GM12878 (cell line): ENCODE results near the gene PGAP3. TPM values are rescaled to one million over a fixed set of nuclear protein-coding genes. Genes with fewer than 3 reads are reported as not detected.

Experiments
- ATAC-seq: fragments of 200-7000 bp; cut with Tn5 transposase; 3 replicates; pipeline ENCODE4 v1.9.1; 2020; ENCODE audit warnings: mild to moderate bottlenecking, moderate library complexity
- BruUV-seq: library from RNA; stranded (reverse); fragments of 400-500 nt; replicated peaks from 2 replicates; lab custom pipeline; 2021; lab: Mats Ljungman, UMichigan
- CTCF ChIA-PET: fragments of 300-600 bp; sonication (Branson Sonifier 250); formaldehyde crosslinking; extraction: SDS; loops from one replicate; lab custom pipeline; 2021; ENCODE audit warnings: inconsistent platforms; lab: Yijun Ruan, JAX
- POLR2A ChIA-PET: fragments of 350-600 bp; formaldehyde crosslinking; extraction: SDS; loops from one replicate; lab custom pipeline; 2021; ENCODE audit warnings: inconsistent platforms; lab: Charles Lee
- RAD21 ChIA-PET: fragments of 300-600 bp; sonication (Branson Sonifier 250); formaldehyde crosslinking; loops from one replicate; lab custom pipeline; 2023; ENCODE audit warnings: antibody characterized with exemption; ENCODE audit not compliant: unreplicated experiment; lab: Charles Lee
- SMC1A ChIA-PET: fragments of 300-600 bp; sonication (Branson Sonifier 250); formaldehyde crosslinking; loops from one replicate; lab custom pipeline; 2023; ENCODE audit not compliant: unreplicated experiment, uncharacterized antibody; lab: Charles Lee
- DNase-seq: peaks from one replicate; pipeline ENCODE4 v3.0.0-alpha.2; 2011; ENCODE audit warnings: low read depth, low spot score
- FAIRE-seq: peaks from 3 replicates; lab custom pipeline; 2011; peaks lifted over from hg19 to GRCh38; lab: Jason Lieb, UNC
- H2AFZ ChIP-seq: 2 replicates; pipeline ENCODE4 v1.6.0; 2011; ENCODE audit warnings: low read depth, low read length, control low read depth; ENCODE audit not compliant: control insufficient read depth
- H3K27ac ChIP-seq: 2 replicates; pipeline ENCODE4 v1.5.1; 2011; ENCODE audit warnings: control low read depth; ENCODE audit not compliant: control insufficient read depth, insufficient read depth
- H3K27me3 ChIP-seq, 2 experiments: replicated peaks in 1 of 2; 2 replicates each; pipeline versions ENCODE4 v1.6.0 to v1.6.1; 2011; ENCODE audit warnings: low read length in 1 of 2; ENCODE audit not compliant: control insufficient read depth in 2 of 2, insufficient read depth in 2 of 2
- H3K36me3 ChIP-seq, 2 experiments: 2 replicates each; pipeline ENCODE4 v1.5.1; 2011; ENCODE audit warnings: low read length in 1 of 2; ENCODE audit not compliant: control insufficient read depth in 2 of 2, insufficient read depth in 2 of 2
- H3K4me1 ChIP-seq: 2 replicates; pipeline ENCODE4 v1.6.1; 2011; ENCODE audit warnings: mild to moderate bottlenecking, low read length, moderate library complexity, mixed read lengths; ENCODE audit not compliant: control insufficient read depth, insufficient read depth
- H3K4me2 ChIP-seq: 2 replicates; pipeline ENCODE4 v1.6.0; 2011; ENCODE audit warnings: control low read depth; ENCODE audit not compliant: control insufficient read depth, insufficient read depth
- H3K4me3 ChIP-seq: fragments of 200-600 bp; sonication (generic); 2 replicates; pipeline ENCODE4 v1.5.1; 2016
- H3K79me2 ChIP-seq: 2 replicates; pipeline ENCODE4 v1.6.0; 2011; ENCODE audit warnings: low read length; ENCODE audit not compliant: control insufficient read depth, insufficient read depth
- H3K9ac ChIP-seq: 2 replicates; pipeline ENCODE4 v1.8.0; 2011; ENCODE audit warnings: low read length, control low read depth, mixed read lengths; ENCODE audit not compliant: control insufficient read depth, insufficient read depth
- H3K9me3 ChIP-seq: replicated peaks from 3 replicates; pipeline ENCODE4 v1.5.1; 2011; ENCODE audit warnings: mild to moderate bottlenecking, low read length; ENCODE audit not compliant: control insufficient read depth, insufficient read depth
- H4K20me1 ChIP-seq: 2 replicates; pipeline ENCODE4 v1.6.0; 2011; ENCODE audit not compliant: control insufficient read depth, insufficient read depth
- BACH1 ChIP-seq: fragments of 450-650 bp; IDR thresholded peaks from 2 replicates; pipeline ENCODE4 v1.6.1; 2017; ENCODE audit warnings: mild to moderate bottlenecking, borderline replicate concordance
- CBX5 ChIP-seq: sonication (generic); IDR thresholded peaks from 2 replicates; pipeline ENCODE4 v1.6.1; 2016; ENCODE audit warnings: low read depth, moderate library complexity, mild to moderate bottlenecking, inconsistent platforms
- CREM ChIP-seq: IDR thresholded peaks from 2 replicates; pipeline ENCODE4 v1.6.1; 2014; ENCODE audit warnings: antibody characterized with exemption, low read depth
- CTCF ChIP-seq, 3 experiments: IDR thresholded peaks in 2 of 3; conservative IDR thresholded peaks in 1 of 3; 2 replicates each; pipeline ENCODE4 v1.5.1; 2011; ENCODE audit warnings: low read depth in 3 of 3, low read length in 3 of 3, mild to moderate bottlenecking in 3 of 3, control low read depth in 2 of 3, moderate library complexity in 2 of 3, inconsistent platforms in 1 of 3, mixed read lengths in 1 of 3; ENCODE audit not compliant: control insufficient read depth in 2 of 3, insufficient read depth in 1 of 3; ENCODE audit errors: extremely low read depth in 1 of 3
- E2F8 ChIP-seq: fragments of 450-650 bp; IDR thresholded peaks from 2 replicates; pipeline ENCODE4 v1.6.1; 2018; ENCODE audit warnings: mild to moderate bottlenecking, low read depth, moderate library complexity; ENCODE audit not compliant: partially characterized antibody
- HDAC2 ChIP-seq: fragments of 200-600 bp; sonication (generic); IDR thresholded peaks from 2 replicates; pipeline ENCODE4 v1.6.1; 2017
- MAX ChIP-seq: IDR thresholded peaks from 2 replicates; pipeline ENCODE4 v1.6.1; 2012; ENCODE audit warnings: low read depth, low read length, improper control_type of control experiment
- MEF2A ChIP-seq: IDR thresholded peaks from 2 replicates; pipeline ENCODE4 v1.6.1; 2011; ENCODE audit warnings: low read depth, mild to moderate bottlenecking, low read length, moderate library complexity; ENCODE audit not compliant: insufficient read depth
- MYC ChIP-seq: IDR thresholded peaks from 2 replicates; pipeline ENCODE4 v1.6.1; 2011; ENCODE audit warnings: mild to moderate bottlenecking, low read length, moderate library complexity, inconsistent platforms; ENCODE audit not compliant: insufficient read depth, insufficient replicate concordance, insufficient read length, severe bottlenecking
- NFYB ChIP-seq: IDR thresholded peaks from 2 replicates; pipeline ENCODE4 v1.6.1; 2011; ENCODE audit warnings: low read depth, mild to moderate bottlenecking, low read length, improper control_type of control experiment, moderate library complexity; ENCODE audit not compliant: insufficient read depth
- NR2C1 ChIP-seq: fragments of 450-650 bp; IDR thresholded peaks from 2 replicates; pipeline ENCODE4 v1.6.1; 2017; ENCODE audit warnings: antibody characterized with exemption, mild to moderate bottlenecking, moderate library complexity
- PAX5 ChIP-seq: IDR thresholded peaks from 2 replicates; pipeline ENCODE4 v1.6.1; 2011; ENCODE audit warnings: low read depth, low read length, borderline replicate concordance
- RAD51 ChIP-seq: fragments of 450-650 bp; IDR thresholded peaks from 2 replicates; pipeline ENCODE4 v1.6.1; 2016; ENCODE audit warnings: moderate library complexity, mild to moderate bottlenecking, inconsistent platforms
- SMARCA5 ChIP-seq: fragments of 450-650 bp; IDR thresholded peaks from 2 replicates; pipeline ENCODE4 v1.6.1; 2017; ENCODE audit warnings: mild to moderate bottlenecking
- SUZ12 ChIP-seq: fragments of 200-600 bp; sonication (generic); IDR thresholded peaks from one replicate; pipeline ENCODE4 v1.6.1; 2018; ENCODE audit warnings: antibody characterized with exemption, mild to moderate bottlenecking; ENCODE audit not compliant: unreplicated experiment
- ZBED1 ChIP-seq: IDR thresholded peaks from 2 replicates; pipeline ENCODE4 v1.6.1; 2016; ENCODE audit warnings: borderline replicate concordance
- WGBS: methylation state at CpG from one replicate; pipeline ENCODE4 v1.1.6; 2016; ENCODE audit warnings: low lambda C conversion rate; ENCODE audit not compliant: insufficient replicate concordance, insufficient coverage; ENCODE audit errors: missing lambda C conversion rate; 5-methylcytosine and 5-hydroxymethylcytosine counted together
- in situ Hi-C: fragments of 300-500 bp; cut with MboI; formaldehyde crosslinking; loops from 9 replicates; pipeline ENCODE4 v1.14.3; 2018; ENCODE audit warnings: mixed read lengths
- intact Hi-C: fragments of 100-400 bp; cut with micrococcal nuclease; formaldehyde crosslinking; loops from one replicate; pipeline ENCODE4 v1.14.2; 2022; ENCODE audit not compliant: unreplicated experiment
- polyA plus RNA-seq, 11 experiments: library from polyadenylated mRNA; depleted of rRNA in 4 of 11; unstranded in 6 of 11; stranded (reverse) in 5 of 11; fragments of >200 nt; fragmentation: Nextera tagmentation in 4 of 11; fragmentation: Illumina TruSeq in 1 of 11; extraction: Ambion mirVana in 4 of 11; extraction: Trizol in 1 of 11; gene quantifications; 1 replicate in 1 of 11; 2 replicates in 10 of 11; pipeline versions ENCODE4 v1.2.1 to v1.2.3, GENCODE V29; 2011 to 2016; ENCODE audit warnings: inconsistent platforms in 2 of 11, missing spikeins in 2 of 11, low read depth in 1 of 11
- total RNA-seq, 4 experiments: library from RNA; depleted of rRNA in 3 of 4; stranded (reverse); fragments of >200 nt in 3 of 4; fragmentation: Illumina TruSeq in 1 of 4; extraction: Trizol in 1 of 4; gene quantifications; 2 replicates each; pipeline versions ENCODE4 v1.2.1 to v1.2.3, GENCODE V29; 2013 to 2021

PGAP3 gene
- total and polyA plus RNA-seq, 10 of the 15 experiments (the other 5 are each of a cell fraction or from before 2014, with no cell fraction given) = 0.21 to 10.0 (median 5.3) TPM

- TF ChIP-seq CTCF (IDR thresholded peaks at IDR 0.05 in 2 of 3, conservative IDR thresholded peaks at IDR 0.05 in 1 of 3; ENCODE audit: control insufficient read depth in 2 of 3, extremely low read depth in 1 of 3, insufficient read depth in 1 of 3, low read depth in 3 of 3, low read length in 3 of 3) (peak; percentile 74 to 96 (median 96)), MEF2A (no peak), MYC (no peak), RAD51 (no peak)
Observed at GRCh38 chr17:39653662-39654331, 34.1 kb downstream of the PGAP3 start (continued).

- intact Hi-C loops (no loop called here), in situ Hi-C loops (no loop called here)
- 64% methylated on average over 10 of the region's 12 CpGs for WGBS
- Histone ChIP-seq H3K4me1 (peaks cover under 1% of the 10 kb centered on the region; the same call in 1 of the 2 replicates), H3K27ac (no peak overlapping the region), H4K20me1 (no peaks in the 10 kb centered on the region), H3K9me3 (no peaks in the 10 kb centered on the region), H3K79me2 (no peaks in the 10 kb centered on the region; the same call in 1 of the 2 replicates), H3K9ac (no peak overlapping the region), H2AFZ (no peak overlapping the region), H3K4me2 (no peak overlapping the region), H3K27me3 (no peaks in the 10 kb centered on the region), H3K4me3 (no peak overlapping the region), H3K36me3 (peaks cover 7 to 9% of the 10 kb centered on the region in 2 experiments; a peak in 3 of 4 replicates)
- no peak for DNase-seq
- CTCF ChIA-PET = interaction anchor here (0.5 to 8.8 kb wide), 34 partner anchors 9 to 468 kb away, joined by 3 to 100 read pairs (median 6); partner anchors contain the start of genes MIEN1, PGAP3, PNMT and PSMD3
- SMC1A ChIA-PET = interaction anchor here (0.5 to 1.5 kb wide), 8 partner anchors 9 to 231 kb away, joined by 3 to 11 read pairs (median 4); partner anchors contain the start of gene MIEN1
- BruUV-seq = no TSS peak
- RAD21 ChIA-PET = interaction anchor here (0.6 to 1.5 kb wide), 8 partner anchors 22 to 212 kb away, joined by 3 to 8 read pairs (median 3); partner anchors contain the start of gene MIEN1
- POLR2A ChIA-PET = interaction anchor here (0.6 to 0.7 kb wide), 2 partner anchors 60 to 318 kb away, joined by 3 read pairs; no protein-coding TSS in a partner anchor
- ATAC-seq = peak; percentile 32; the same call in 2 of the 3 replicates
- no peak for FAIRE-seq
- no peak for TF ChIP-seq HDAC2
- TF ChIP-seq PAX5 = no peak
- TF ChIP-seq SMARCA5 = no peak
- TF ChIP-seq BACH1 = no peak
- TF ChIP-seq NFYB = no peak
- no peak for TF ChIP-seq E2F8
- no peak for TF ChIP-seq CBX5
- TF ChIP-seq MAX = no peak
- no peak for TF ChIP-seq CREM
- no peak for TF ChIP-seq SUZ12
- TF ChIP-seq ZBED1 = no peak
- TF ChIP-seq NR2C1 = no peak
Observed at GRCh38 chr17:39653316-39653661, 34.6 kb downstream of the PGAP3 start.
